ENCODE measurements around the gene ZMYND11. TPM values are rescaled to one million over a fixed set of nuclear protein-coding genes. Genes with fewer than 3 reads are reported as not detected.

ZMYND11 gene
- total RNA-seq: 47.9 and 50.1 TPM in 2 replicates
- total RNA-seq (2013): 43.8 TPM
- polyA plus RNA-seq: 17.3 and 20.0 TPM in 2 replicates
- polyA minus RNA-seq: 20.9 and 23.7 TPM in 2 replicates

DNA sequence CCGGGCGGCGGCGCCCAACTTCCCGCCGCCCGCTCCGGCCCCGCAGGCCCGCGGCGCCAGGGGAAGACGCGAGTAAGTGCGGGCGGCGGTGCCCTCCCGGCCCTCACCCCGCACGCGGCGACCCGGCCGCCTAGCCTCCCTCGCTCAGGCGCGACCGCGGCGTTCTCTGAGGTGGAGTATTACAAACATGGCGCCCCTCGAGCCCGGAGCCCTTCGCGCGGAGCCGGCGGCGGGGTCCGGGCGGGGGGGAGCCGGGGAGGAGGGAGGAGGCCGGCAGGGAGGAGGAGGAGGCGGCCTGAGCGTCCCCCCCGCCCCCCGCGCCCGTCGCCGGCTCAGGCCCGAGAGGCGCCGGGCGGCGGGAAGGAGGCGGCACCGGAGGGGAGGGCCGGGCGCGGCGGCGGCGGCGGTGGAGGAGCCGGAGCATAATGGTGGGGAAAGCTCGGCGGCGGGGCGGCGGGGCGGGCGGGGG, at the start of gene ZMYND11:
Gene ZMYND11, plus strand, starts transcription at position 324 of the 469 bp plus-strand sequence. CDS start 44,558 bp downstream, outside the sequence.
- intact Hi-C loops (cut with micrococcal nuclease): loop anchor here (2.0 to 5.0 kb wide), 3 partner anchors 60 to 852 kb away; partner anchors contain the start of gene GTPBP4
- peaks cover 0 to 22% (median 10%) of the 10 kb centered on the region in 4 experiments for H3K27me3 ChIP-seq (replicated peaks in 1 of 4; ENCODE audit: control extremely low read depth in 1 of 4, control insufficient read depth in 3 of 4, insufficient read depth in 4 of 4, low read length in 3 of 4)
- ChIA-PET CTCF (no interaction called here), POLR2A (interaction anchor here (0.7 kb wide), 1 partner anchor 177 kb away, joined by 3 read pairs; no protein-coding TSS in a partner anchor)
- H3K9ac ChIP-seq (ENCODE audit: low read length): peak within 1 kb of the TSS; percentile 79
- H3K27ac ChIP-seq (ENCODE audit: low read length in 2 of 2): peak within 1 kb of the TSS; percentile 44 to 83
- Mint-ChIP-seq H3K27ac (peak within 1 kb of the TSS; percentile 97), H3K27me3 (peaks cover 15% of the 10 kb centered on the region), H3K4me1 (peaks cover 35% of the 10 kb centered on the region), H3K4me3 (peak within 1 kb of the TSS; percentile 92), H3K9me3 (ENCODE audit: insufficient read depth) (no peaks in the 10 kb centered on the region)
- H4K20me1 ChIP-seq (ENCODE audit: control insufficient read depth, insufficient read depth, low read length, poor library complexity, severe bottlenecking): peaks cover 32% of the 10 kb centered on the region
- TF ChIP-seq, protein P1, sequence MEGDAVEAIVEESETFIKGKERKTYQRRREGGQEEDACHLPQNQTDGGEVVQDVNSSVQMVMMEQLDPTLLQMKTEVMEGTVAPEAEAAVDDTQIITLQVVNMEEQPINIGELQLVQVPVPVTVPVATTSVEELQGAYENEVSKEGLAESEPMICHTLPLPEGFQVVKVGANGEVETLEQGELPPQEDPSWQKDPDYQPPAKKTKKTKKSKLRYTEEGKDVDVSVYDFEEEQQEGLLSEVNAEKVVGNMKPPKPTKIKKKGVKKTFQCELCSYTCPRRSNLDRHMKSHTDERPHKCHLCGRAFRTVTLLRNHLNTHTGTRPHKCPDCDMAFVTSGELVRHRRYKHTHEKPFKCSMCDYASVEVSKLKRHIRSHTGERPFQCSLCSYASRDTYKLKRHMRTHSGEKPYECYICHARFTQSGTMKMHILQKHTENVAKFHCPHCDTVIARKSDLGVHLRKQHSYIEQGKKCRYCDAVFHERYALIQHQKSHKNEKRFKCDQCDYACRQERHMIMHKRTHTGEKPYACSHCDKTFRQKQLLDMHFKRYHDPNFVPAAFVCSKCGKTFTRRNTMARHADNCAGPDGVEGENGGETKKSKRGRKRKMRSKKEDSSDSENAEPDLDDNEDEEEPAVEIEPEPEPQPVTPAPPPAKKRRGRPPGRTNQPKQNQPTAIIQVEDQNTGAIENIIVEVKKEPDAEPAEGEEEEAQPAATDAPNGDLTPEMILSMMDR (IDR thresholded peaks at IDR 0.05): no peak
- no peak for TF ChIP-seq EZH2 (IDR thresholded peaks at IDR 0.05; ENCODE audit: borderline replicate concordance, insufficient read depth, low read depth, low read length, poor library complexity, severe bottlenecking)
- peak within 1 kb of the TSS; percentile 90 for H2AFZ ChIP-seq (ENCODE audit: insufficient read depth, low read depth, low read length, poor library complexity, severe bottlenecking)
- H3K79me2 ChIP-seq (ENCODE audit: control insufficient read depth, insufficient read depth, low read length): peaks cover 75% of the 10 kb centered on the region
- no peaks in the 10 kb centered on the region for H3K36me3 ChIP-seq (replicated peaks in 1 of 2; ENCODE audit: control extremely low read depth in 1 of 2, control insufficient read depth in 1 of 2, extremely low read depth in 1 of 2, insufficient read depth in 2 of 2, low read length in 1 of 2)
- peak within 1 kb of the TSS; percentile 64 to 73 (median 73) for H3K4me3 ChIP-seq (ENCODE audit: control extremely low read depth in 1 of 5, extremely low read depth in 1 of 5, insufficient read depth in 1 of 5, low read depth in 2 of 5, low read length in 4 of 5)
- ATAC-seq (ENCODE audit: low read depth): peak; percentile 52
- H3K4me2 ChIP-seq (replicated peaks; ENCODE audit: low read depth, low read length, poor library complexity, severe bottlenecking): peak within 1 kb of the TSS; percentile 95
- H3K4me1 ChIP-seq (ENCODE audit: control insufficient read depth in 2 of 2, insufficient read depth in 2 of 2, low read length in 2 of 2): peaks cover 16 to 19% of the 10 kb centered on the region in 2 donors
- H3K9me3 ChIP-seq (ENCODE audit: control extremely low read depth in 1 of 3, control insufficient read depth in 2 of 3, insufficient read depth in 1 of 3, low read length in 2 of 3): no peaks in the 10 kb centered on the region
- WGBS (ENCODE audit: insufficient coverage): 1% methylated on average over 72 of the region's 73 CpGs
- peak; percentile 81 for DNase-seq

DNA sequence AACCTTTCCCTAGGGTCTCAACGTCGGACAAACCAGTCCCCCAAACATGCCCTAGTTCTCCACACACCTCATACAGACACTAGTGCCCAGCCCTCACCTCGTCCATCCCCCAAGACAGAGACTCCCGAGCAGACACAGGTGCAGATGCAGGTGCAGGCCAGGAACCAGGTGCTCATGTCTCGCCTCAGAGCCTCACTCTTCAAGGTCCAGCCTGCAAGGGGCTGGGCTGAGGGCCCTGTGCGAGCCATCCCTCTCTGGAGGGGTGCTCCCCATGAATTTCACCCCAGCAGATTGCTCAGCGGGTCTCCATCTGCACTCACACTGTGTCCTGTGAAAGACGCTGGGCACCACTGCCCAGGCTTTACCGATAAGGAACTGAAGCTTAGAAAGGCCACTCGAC, 49.2 kb upstream of the ZMYND11 start:
- POLR2A ChIA-PET: no interaction called here
- Histone ChIP-seq H3K4me1 (ENCODE audit: control insufficient read depth in 2 of 2, insufficient read depth in 2 of 2, low read length in 2 of 2) (no peaks in the 10 kb centered on the region), H3K79me2 (ENCODE audit: control insufficient read depth, insufficient read depth, low read length) (no peaks in the 10 kb centered on the region), H3K27ac (ENCODE audit: low read length in 2 of 2) (no peak overlapping the region), H3K4me3 (ENCODE audit: control extremely low read depth in 1 of 5, extremely low read depth in 1 of 5, insufficient read depth in 1 of 5, low read depth in 2 of 5, low read length in 4 of 5) (no peak overlapping the region), H3K36me3 (replicated peaks in 1 of 2; ENCODE audit: control extremely low read depth in 1 of 2, control insufficient read depth in 1 of 2, extremely low read depth in 1 of 2, insufficient read depth in 2 of 2, low read length in 1 of 2) (no peaks in the 10 kb centered on the region), H4K20me1 (ENCODE audit: control insufficient read depth, insufficient read depth, low read length, poor library complexity, severe bottlenecking) (no peaks in the 10 kb centered on the region), H3K9ac (ENCODE audit: low read length) (no peak overlapping the region), H3K27me3 (replicated peaks in 1 of 4; ENCODE audit: control extremely low read depth in 1 of 4, control insufficient read depth in 3 of 4, insufficient read depth in 4 of 4, low read length in 3 of 4) (peaks cover 0 to 5% (median 2%) of the 10 kb centered on the region in 4 experiments), H2AFZ (ENCODE audit: insufficient read depth, low read depth, low read length, poor library complexity, severe bottlenecking) (no peak overlapping the region), H3K9me3 (ENCODE audit: control extremely low read depth in 1 of 3, control insufficient read depth in 2 of 3, insufficient read depth in 1 of 3, low read length in 2 of 3) (no peaks in the 10 kb centered on the region), H3K4me2 (replicated peaks; ENCODE audit: low read depth, low read length, poor library complexity, severe bottlenecking) (no peak overlapping the region)
- no peaks in the 10 kb centered on the region for H3K9me3 Mint-ChIP-seq (ENCODE audit: insufficient read depth)
- peaks cover 52% of the 10 kb centered on the region for H3K27me3 Mint-ChIP-seq
- ATAC-seq (ENCODE audit: low read depth) (no peak), DNase-seq (no peak)
- no peaks in the 10 kb centered on the region for H3K4me1 Mint-ChIP-seq
- H3K27ac Mint-ChIP-seq: no peak overlapping the region
- TF ChIP-seq, protein P1 (IDR thresholded peaks at IDR 0.05): no peak
- TF ChIP-seq EZH2 (IDR thresholded peaks at IDR 0.05; ENCODE audit: borderline replicate concordance, insufficient read depth, low read depth, low read length, poor library complexity, severe bottlenecking): no peak
- no peak overlapping the region for H3K4me3 Mint-ChIP-seq
- intact Hi-C loops (cut with micrococcal nuclease): no loop called here
- 83% methylated on average over 8 of the region's 10 CpGs for WGBS (ENCODE audit: insufficient coverage)
- CTCF ChIA-PET: no interaction called here
